Chondrocyte (in vitro differentiated cells): Measurements from ENCODE around the gene FAF2. TPM values are rescaled to one million over a fixed set of nuclear protein-coding genes. Genes with fewer than 3 reads are reported as not detected.

Source experiments
- DNase-seq: peaks from one replicate; pipeline ENCODE4 v3.0.0; 2021; ENCODE audit warnings: mixed read lengths, low spot score
- H3K27ac Mint-ChIP-seq: one replicate; pipeline ENCODE4 v1.8.0; 2021; ENCODE audit warnings: mild to moderate bottlenecking, moderate library complexity, mixed read lengths; ENCODE audit not compliant: unreplicated experiment
- H3K27me3 Mint-ChIP-seq: 2 replicates; pipeline ENCODE4 v1.8.0; 2021; ENCODE audit warnings: low read depth, mixed read lengths
- H3K36me3 Mint-ChIP-seq: 2 replicates; pipeline ENCODE4 v1.8.0; 2021; ENCODE audit warnings: low read depth, mixed read lengths
- H3K4me1 Mint-ChIP-seq: 2 replicates; pipeline ENCODE4 v1.8.0; 2021; ENCODE audit warnings: low read depth, mild to moderate bottlenecking, mixed read lengths
- H3K4me3 Mint-ChIP-seq: one replicate; pipeline ENCODE4 v1.8.0; 2021; ENCODE audit warnings: mild to moderate bottlenecking, moderate library complexity, mixed read lengths; ENCODE audit not compliant: unreplicated experiment
- H3K9me3 Mint-ChIP-seq: 2 replicates; pipeline ENCODE4 v1.8.0; 2021; ENCODE audit warnings: low read depth, mixed read lengths
- CTCF ChIP-seq: fragments of 200-600 bp; sonication (generic); IDR thresholded peaks from 2 replicates; pipeline ENCODE4 v1.5.0; 2021; ENCODE audit warnings: antibody characterized with exemption, mild to moderate bottlenecking, moderate library complexity
- total RNA-seq: library from RNA; stranded (reverse); gene quantifications from 3 replicates; pipeline ENCODE4 v1.2.1, GENCODE V29; 2021

FAF2 gene
- total RNA-seq, 1 donor from 2014 or later = 40.0 TPM

GRCh38 chr5:176446884-176447590 is 1.1 kb upstream of the FAF2 start:
- Mint-ChIP-seq H3K4me3 (peak overlapping the region; percentile 95), H3K36me3 (no peaks in the 10 kb centered on the region), H3K4me1 (peaks cover 22% of the 10 kb centered on the region), H3K27me3 (peaks cover 1% of the 10 kb centered on the region), H3K9me3 (no peaks in the 10 kb centered on the region), H3K27ac (peak overlapping the region; percentile 95)
- DNase-seq = no peak
- TF ChIP-seq CTCF = no peak

GRCh38 chr5:176447591-176447977 is 601 bp upstream of the FAF2 start:
- H3K36me3 Mint-ChIP-seq = no peaks in the 10 kb centered on the region
- no peaks in the 10 kb centered on the region for H3K9me3 Mint-ChIP-seq
- no peak for DNase-seq
- peak overlapping the region; percentile 95 for H3K27ac Mint-ChIP-seq
- TF ChIP-seq CTCF = no peak
- peak overlapping the region; percentile 95 for H3K4me3 Mint-ChIP-seq
- peaks cover 26% of the 10 kb centered on the region for H3K4me1 Mint-ChIP-seq
- H3K27me3 Mint-ChIP-seq = no peaks in the 10 kb centered on the region

GRCh38 chr5:176450077-176450476 is 1.9 kb downstream of the FAF2 start:
- no peaks in the 10 kb centered on the region for H3K27me3 Mint-ChIP-seq
- TF ChIP-seq CTCF = no peak
- H3K4me1 Mint-ChIP-seq = peaks cover 30% of the 10 kb centered on the region
- no peaks in the 10 kb centered on the region for H3K36me3 Mint-ChIP-seq
- H3K9me3 Mint-ChIP-seq = no peaks in the 10 kb centered on the region
- no peak for DNase-seq
- no peak overlapping the region for H3K27ac Mint-ChIP-seq
- no peak overlapping the region for H3K4me3 Mint-ChIP-seq

GRCh38 chr5:176454724-176455394 is 6.7 kb downstream of the FAF2 start:
- Mint-ChIP-seq H3K27ac (no peak overlapping the region), H3K36me3 (peaks cover 2% of the 10 kb centered on the region), H3K9me3 (no peaks in the 10 kb centered on the region), H3K4me1 (peaks cover 27% of the 10 kb centered on the region), H3K4me3 (no peak overlapping the region), H3K27me3 (no peaks in the 10 kb centered on the region)
- no peak for DNase-seq
- TF ChIP-seq CTCF = no peak

GRCh38 chr5:176458904-176459561 is 10.8 kb downstream of the FAF2 start:
- H3K4me1 Mint-ChIP-seq = peaks cover 26% of the 10 kb centered on the region
- no peak for TF ChIP-seq CTCF
- H3K27ac Mint-ChIP-seq = peak overlapping the region; percentile 33
- H3K36me3 Mint-ChIP-seq = peaks cover 2% of the 10 kb centered on the region
- no peak for DNase-seq
- no peaks in the 10 kb centered on the region for H3K9me3 Mint-ChIP-seq
- H3K27me3 Mint-ChIP-seq = no peaks in the 10 kb centered on the region
- H3K4me3 Mint-ChIP-seq = no peak overlapping the region
